GM21367 (cell line): ENCODE data around the gene DOCK3.
"Not testable (repeated sequence)": the region's sequence is repeated elsewhere in the genome, so short reads cannot be mapped to it uniquely, and the experiment has no call there.

Source experiments
- ATAC-seq: cut with Tn5 transposase; IDR thresholded peaks from one replicate; pipeline ENCODE4 v1.9.1; 2021; ENCODE audit not compliant: unreplicated experiment

Gene DOCK3

DNA sequence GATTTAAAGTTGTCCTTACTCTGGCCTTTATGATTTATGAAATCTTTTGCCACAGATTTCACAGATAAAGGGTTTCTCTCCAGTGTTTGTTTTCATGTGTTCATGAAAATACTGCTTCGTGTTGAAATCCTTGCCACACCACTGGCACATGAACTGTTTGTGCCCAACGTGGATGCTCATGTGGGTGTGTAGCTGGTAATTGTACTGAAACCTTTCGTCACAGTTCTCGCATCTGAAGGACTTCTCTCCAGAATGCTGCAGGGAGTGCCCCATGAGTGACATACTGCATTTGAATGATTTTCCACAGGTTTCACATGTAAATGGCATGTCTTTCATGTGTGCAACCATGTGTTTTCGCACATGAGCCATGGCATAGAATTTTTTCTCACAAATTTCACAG, 111.9 kb downstream of the DOCK3 start:
- no peak for ATAC-seq

DNA sequence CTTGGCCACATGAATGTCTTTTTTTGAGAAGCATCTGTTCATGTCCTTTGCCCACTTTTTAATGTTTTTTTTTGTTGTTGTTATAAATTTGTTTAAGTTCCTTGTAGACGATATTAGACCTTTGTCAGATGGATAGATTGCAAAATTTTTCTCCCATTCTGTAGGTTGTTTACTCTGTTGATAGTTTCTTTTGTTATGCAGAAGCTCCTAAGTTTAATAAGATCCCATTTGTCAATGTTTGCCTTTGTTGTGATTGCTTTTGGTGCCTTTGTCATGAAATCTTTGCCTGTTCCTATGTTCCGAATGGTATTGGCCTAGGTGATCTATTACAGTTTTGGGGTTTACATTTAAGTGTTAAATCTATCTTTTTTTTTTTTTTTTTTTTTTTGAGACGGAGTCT, 116.2 kb downstream of the DOCK3 start:
- not testable (repeated sequence) for ATAC-seq

DNA sequence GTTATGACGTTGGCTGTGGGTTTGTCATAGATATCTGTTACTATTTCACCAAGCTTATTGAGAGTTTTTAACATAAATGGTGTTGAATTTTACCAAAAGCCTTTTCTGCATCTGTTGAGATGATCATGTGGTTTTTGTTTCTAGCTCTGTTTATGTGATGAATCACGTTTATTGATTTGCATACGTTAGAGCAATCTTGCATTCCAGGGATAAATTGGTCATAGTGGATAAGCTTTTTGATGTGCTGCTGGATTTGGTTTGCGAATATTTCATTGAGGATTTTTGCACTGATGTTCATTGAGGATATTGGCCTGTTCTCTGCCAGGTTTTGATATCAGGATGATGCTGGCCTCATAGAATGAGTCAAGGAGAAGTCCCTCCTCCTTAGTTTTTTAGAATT, 117.8 kb downstream of the DOCK3 start:
- ATAC-seq = no peak

DNA sequence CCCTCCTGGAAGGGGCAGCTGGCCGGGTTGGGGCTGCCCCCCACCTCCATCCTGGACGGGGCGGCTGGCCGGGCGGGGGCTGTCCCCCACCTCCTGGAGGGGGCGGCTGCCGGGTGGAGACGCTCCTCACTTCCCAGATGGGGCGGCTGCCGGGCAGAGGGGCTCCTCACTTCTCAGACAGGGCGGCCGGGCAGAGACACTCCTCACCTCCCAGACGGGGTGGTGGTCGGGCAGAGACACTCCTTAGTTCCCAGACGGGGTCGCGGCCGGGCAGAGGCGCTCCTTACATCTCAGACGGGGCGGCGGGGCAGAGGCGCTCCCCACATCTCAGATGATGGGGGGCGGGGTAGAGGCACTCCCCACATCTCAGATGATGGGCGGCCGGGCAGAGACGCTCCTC, 129.1 kb downstream of the DOCK3 start:
- not testable (repeated sequence) for ATAC-seq

DNA sequence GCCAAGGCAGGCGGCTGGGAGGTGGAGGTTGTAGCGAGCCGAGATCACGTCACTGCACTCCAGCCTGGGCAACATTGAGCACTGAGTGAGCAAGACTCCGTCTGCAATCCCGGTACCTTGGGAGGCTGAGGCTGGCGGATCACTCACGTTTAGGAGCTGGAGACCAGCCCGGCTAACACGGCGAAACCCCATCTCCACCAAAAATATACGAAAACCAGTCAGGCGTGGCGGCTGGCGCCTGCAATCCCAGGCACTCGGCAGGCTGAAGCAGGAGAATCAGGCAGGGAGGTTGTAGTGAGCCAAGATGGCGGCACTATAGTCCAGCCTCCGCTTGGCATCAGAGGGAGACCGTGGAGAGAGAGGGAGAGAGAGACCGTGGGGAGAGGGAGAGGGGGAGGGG, 129.6 kb downstream of the DOCK3 start:
- not testable (repeated sequence) for ATAC-seq

DNA sequence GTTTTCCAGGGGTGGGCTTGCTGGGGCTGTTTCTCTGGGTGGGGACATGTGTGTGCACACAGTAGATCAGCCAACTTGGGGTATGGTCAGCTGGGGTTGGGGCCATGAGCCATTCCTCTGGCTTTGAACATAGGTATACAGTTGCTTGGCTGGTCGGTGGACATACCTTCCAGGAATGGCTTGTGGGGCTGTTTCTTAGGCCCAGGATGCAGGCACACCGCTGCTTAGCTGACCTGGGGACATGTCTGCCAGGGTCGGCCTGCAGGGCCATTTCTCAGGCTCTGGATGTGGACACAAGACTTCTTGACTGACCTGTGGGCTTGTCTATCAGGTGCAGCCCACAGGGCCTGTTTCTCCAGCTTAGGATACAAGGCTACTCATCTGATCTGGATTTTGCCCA, 130.6 kb downstream of the DOCK3 start:
- no peak for ATAC-seq

DNA sequence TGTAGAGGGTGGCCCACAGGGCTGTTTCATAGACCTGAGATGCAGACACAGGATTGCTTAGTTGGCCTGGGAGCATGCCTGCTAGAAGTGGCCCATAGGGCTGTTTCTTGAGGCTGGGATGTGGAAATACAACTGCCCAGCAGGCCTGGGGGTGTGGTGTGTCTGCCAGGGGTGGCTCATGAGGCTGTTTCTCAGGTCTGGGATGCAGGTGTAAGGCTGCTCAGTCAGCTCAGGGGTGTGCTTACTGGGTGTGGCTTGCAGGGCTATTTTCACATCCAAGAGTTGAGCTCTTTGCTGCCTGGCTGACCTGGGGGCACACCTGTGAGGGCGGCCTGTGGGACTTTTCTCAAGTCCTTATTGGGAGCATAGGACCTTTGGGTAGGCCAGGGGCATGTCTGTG, 131.3 kb downstream of the DOCK3 start:
- no peak for ATAC-seq

DNA sequence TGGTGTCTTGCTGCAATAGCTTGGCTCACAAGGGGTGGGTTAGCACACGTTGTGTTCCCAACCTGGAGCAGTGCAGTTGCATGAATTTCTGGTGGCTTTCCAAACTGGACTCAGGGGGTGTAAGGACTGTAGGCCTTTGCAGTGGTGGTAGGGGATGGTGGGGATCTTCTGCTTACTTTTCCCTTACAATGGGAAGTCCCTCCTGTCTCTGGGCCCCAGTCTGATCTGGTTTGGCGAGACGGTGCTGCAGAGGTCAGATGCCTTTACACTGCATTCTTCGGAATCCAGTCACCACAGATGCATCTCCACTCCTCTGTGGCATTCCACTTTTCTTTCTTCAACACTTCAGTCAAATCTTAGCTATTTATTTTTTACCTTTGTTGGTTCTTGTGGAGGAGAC, 132.1 kb downstream of the DOCK3 start:
- no peak for ATAC-seq

DNA sequence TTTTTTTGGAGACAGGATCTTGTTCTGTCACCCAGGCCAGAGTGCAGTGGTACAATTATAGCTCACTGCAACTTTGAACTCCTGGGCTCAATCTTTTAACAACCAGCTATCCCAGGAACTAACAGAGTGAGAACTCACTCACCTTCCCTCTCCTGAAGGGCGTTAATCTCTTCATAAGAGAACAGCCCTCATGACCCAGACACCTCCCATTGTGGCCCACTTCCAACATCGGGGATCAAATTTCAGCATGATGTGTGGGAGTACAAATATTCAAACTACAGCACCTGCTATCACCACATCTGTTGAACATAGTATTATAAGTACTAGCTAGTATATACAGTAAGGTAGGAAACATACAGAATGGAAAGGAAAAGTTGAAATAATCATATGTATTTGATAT, 132.5 kb downstream of the DOCK3 start:
- ATAC-seq = no peak

DNA sequence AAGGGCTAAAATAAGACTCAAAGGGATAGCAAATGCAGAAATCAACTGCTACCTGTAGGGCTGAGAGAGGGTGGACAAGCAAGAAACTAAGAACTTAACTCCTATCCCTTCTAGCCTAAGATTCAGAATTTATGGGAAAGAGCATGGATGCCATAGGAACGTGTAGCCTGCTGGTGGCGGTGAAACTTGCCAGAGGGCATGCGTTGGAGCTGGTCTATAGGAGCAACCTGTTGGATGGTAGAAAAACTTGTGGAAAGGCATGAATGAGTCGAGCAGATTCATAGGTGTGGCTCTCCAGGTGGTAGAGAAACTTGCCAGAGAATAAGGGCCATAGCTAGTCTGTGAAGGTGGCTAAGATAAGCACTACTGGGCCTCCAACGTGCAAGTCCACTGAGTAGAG, 137.2 kb downstream of the DOCK3 start:
- no peak for ATAC-seq

DNA sequence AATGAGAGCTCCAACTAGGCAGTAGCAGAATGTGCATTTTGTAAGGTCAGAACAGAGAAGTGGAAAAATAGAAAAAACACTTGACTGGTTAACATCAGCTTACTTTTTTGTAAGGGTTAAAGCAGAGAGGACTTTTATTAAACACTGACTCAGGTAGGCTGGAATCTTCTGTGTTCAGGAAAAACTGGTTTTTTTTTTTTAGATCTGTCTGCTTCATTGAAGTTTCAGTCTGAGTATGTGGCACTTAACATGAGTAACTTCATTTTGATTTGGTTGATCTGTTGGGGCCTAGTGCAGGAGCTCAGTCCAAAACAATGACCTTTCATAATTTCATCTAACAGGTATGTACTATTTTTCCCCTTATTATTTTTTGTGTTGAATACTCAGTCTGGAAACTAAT, 141.1 kb downstream of the DOCK3 start:
- no peak for ATAC-seq

DNA sequence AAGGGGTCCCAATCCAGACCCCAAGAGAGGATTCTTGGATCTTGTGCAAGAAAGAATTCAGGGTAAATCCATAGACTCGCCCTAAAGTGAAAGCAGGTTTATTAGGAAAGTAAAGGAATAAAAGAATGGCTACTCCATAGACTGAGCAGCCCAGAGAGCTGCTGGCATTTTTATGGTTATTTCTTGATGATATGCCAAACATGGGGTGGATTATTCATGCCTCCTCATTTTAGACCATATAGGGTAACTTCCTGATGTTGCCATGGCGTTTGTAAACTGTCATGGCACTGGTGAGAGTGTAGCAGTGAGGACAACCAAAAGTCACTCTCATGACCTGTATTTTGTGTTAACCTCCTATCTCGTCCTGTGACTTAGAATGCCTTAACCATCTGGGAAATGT, 142.2 kb downstream of the DOCK3 start:
- ATAC-seq = no peak

DNA sequence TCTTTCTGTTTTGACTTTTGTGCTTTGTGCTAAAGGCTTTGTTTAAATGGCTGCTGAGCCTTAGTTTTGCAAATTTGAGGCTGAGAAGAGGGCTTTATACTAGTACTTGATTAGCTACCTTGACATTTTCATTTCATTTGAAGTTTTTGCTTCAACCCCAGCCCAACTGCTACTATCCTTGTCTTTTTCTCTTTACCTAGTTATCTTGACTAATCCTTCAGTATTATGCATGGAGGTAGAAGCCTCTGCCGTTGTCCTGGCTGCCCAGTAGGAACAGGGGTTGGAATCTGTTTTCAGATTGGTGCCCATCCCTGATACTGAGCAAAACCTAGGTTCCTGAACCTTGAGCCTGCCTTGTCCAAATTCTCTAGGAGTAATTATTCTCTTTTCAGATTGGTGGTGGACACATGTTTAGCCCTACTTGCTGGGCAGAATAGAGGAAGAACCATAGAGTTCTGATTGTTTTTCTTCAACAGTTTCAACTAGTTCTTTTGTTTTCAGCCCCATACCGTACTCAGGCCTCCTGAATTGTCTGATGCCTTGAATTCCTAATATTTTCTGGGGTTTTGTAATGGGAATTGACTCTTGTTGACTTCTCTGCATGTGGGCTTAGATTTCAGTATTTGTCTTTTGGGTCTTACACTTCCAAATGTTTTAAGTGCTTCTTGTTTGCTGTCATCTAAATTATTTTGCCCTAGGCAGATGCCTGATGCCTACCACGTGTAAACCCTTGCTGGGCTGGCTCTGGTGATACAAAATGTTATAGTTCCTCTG, 143.2 kb downstream of the DOCK3 start:
- no peak for ATAC-seq

DNA sequence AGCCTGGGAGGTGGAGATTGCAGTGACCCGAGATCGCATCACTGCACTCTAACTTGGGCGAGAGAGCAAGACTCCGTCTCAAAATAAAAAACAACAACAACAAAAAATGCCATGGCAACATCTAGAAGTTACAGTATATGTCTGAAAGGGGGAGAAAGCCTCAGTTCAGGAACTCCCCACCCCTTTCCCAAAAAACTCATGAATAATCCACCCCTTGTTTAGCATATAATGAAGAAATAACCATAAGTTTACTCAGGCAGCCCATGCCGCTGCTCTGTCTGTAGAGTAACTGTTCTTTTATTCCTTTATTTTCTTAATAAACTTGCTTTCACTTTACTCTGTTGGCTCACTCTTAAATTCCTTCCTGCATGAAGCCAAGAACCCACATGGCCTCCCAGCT, 145.2 kb downstream of the DOCK3 start:
- no peak for ATAC-seq

DNA sequence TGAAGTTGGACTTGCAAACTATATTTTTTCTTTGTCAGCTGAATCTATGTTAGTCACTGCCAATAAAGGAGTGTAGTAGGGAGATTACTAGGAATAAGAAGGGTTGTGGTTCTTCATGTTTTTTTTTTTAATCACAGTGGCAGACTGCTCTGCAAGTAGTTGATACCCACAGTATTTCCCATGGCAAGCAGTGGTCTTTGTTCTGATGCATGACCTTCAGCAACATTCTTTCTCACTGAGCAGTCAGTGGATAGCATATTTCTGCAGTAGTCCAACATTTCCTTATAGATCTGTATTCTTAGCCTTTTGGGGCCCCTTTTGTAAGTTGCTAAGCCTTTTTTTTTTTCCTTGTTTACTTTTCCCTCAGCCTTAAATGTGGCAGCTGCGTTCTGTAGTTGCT, 151.1 kb downstream of the DOCK3 start:
- ATAC-seq = no peak

DNA sequence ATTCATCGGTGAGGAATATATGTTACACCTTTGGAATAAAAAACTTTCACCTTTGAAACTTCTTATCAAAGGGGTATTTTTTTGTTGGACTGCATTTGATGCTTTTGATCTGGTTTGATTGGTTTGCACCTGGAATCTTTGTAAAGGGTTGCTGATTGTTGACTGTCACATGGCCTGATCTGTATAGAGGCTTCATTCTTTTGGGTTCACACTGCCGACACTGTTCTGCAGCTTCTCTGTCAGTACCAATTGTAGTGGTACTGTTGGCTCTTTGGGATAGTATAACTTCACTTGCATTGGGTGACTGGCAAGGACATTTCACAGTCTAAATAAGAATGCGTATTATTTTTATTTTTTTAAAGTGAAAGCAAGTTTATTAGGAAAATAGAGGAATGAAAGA, 155.7 kb downstream of the DOCK3 start:
- ATAC-seq = no peak

DNA sequence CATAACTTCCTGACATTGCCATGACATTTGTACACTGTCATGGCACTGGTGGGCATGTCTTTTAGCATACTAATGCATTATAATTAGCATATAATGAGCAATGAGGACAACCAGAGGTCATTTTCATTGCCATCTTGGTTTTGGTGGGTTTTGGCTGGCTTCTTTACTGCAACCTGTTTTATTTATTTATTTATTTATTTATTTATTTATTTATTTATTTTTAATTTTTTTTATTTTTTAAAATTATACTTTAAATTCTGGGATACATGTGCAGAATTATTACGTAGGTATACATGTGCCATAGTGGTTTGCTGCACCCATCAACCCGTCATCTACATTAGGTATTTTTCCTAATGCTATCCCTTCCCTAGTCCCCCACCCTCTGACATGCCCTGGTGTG, 156.3 kb downstream of the DOCK3 start:
- not testable (repeated sequence) for ATAC-seq

DNA sequence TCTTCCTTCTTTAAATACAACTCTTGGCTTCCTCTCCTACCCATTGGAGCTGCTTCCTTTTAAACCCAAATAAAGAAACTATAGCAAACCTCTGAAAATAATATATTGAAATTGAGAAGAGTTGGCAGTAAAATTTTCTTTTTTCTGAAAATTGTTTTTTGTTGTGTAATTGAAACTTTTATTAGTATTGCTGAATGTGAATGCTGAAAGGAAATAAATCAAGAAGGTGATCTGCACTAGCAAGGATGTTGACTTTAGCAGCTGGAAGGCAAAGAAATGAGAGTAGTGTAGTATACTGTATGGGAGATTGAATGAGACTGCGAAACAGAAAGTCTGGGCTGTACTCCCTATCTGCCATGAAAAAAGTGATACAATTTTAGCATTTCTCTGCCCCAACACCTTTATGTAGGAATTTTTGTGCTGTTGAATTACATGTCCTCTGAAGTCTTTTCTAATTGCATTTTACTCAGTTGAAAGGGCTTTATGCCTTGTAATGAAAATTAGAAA, 166.3 kb downstream of the DOCK3 start:
- ATAC-seq = no peak

DNA sequence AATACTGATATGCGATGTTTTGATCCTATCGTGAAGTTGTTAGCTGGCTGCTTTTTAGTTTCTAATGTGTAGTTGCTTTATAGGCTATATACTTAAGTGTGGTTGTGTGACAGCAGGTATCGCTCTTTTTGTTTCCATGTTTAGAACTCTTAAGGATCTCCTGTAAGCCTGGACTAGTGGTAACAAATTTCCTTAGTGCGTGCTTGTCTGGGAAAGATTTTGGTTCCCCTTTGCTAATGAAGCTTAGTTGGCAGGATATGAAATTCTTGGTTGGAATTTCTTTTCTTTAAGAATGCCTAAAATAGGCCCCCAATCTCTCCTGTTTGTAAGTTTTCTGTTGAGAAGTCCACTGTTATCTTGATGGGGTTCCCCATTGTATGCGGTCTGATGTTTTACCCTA, 173.6 kb downstream of the DOCK3 start:
- no peak for ATAC-seq

DNA sequence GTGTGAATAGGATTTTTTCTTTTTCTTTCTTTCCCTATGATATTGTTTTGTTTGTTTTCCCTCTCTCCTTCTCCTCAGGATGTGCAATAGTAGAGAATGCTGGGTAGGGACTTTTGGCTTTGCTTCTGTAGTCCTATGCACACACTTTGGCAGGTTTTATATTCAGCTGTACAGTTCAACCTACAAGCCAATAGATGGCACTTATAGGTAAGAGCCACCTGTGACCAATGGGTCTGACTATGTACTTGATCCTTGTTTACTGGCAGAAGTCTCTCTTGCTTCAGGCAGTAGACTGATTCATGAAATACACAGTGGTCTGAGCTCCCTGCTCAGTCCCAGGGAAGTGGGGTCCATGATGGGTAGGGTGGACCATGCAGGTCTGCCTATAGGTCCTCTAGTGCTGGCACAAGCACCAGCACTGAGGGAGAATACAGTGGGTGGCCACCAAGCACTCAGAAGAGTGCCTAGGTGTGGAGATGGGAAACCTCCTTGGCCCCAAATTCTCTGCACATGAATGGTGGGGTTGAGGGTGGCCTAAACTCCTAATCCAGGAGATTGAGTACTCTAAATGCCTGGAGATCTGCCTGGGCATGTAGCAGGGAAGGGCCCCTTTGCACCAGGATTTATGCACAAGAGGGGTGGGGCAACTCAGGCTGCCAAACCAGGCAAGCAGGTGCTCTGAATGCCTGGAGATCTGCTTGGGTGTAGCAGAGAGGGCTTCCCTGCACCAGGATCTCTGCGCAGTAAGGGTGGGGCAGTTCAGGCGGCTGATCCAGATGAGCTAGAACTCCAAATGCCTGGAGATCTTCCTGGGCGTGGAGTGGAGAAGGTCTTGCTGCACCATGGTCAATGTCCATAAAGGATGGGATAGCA, 176.1 kb downstream of the DOCK3 start:
- no peak for ATAC-seq

DNA sequence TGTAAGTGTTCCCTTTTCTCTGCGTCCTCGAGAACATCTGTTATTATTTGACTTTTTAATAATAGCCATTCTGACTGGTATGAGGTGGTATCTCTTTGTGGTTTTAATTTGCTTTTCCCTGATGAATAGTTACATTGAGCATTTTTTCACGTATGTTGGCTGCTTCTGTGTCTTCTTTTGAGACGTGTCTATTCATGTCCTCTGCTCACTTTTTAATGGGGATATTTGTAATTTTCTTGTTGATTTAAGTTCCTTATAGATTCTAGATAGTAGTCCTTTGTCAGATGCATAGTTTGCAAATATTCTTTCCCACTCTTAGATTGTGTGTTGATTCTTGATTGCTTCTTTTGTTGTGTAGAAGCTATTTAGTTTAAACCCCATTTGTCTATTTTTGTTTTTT, 179.2 kb downstream of the DOCK3 start:
- ATAC-seq = no peak

DNA sequence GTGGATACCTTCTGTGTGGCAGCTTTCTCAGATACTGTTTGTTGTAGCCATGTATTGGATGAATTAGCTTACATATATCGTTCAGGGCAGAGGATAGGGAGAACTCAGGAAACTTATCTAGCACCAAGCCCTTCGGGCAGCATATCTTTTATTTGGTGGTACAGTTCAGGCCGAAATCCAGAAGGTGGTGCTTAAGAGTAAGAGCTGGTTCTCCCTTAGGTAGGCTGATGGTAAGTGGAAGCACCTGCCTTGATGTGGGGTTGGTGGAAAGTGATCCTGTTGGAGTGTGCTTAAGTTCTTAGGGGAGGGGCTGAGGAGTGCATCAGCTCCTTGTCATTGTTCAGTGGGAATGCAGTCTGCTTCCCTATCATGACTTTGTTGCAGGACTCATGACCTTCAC, 187.5 kb downstream of the DOCK3 start:
- ATAC-seq = no peak
